ENCODE measurements around the gene GRAMD1A.

GRAMD1A gene

GRCh38 chr19:35048911-35049411 is 48.8 kb downstream of the GRAMD1A start (continued):
- peak; percentile 39; the same call in 1 of the 2 replicates for TF ChIP-seq HIC1 (tag by site-specific recombination; IDR thresholded peaks at IDR 0.05)
- TF ChIP-seq ZNF510 (tag by site-specific recombination; IDR thresholded peaks at IDR 0.05; ENCODE audit: insufficient replicate concordance), result no peak
- TF ChIP-seq ZNF24 (tag by site-specific recombination; IDR thresholded peaks at IDR 0.05), result no peak
- no peak for TF ChIP-seq ZNF221 (tag by site-specific recombination; IDR thresholded peaks at IDR 0.05; ENCODE audit: borderline replicate concordance)
- TF ChIP-seq SCRT2 (tag by site-specific recombination; IDR thresholded peaks at IDR 0.05), result no peak
- no peak for TF ChIP-seq ZFP41 (tag by site-specific recombination; IDR thresholded peaks at IDR 0.05; ENCODE audit: borderline replicate concordance)
- no peak for TF ChIP-seq ZFP69B (tag by site-specific recombination; IDR thresholded peaks at IDR 0.05)
- TF ChIP-seq GLIS1 (tag by site-specific recombination; IDR thresholded peaks at IDR 0.05), result peak; percentile 85
- no peak for TF ChIP-seq ZNF488 (tag by site-specific recombination; IDR thresholded peaks at IDR 0.05)
- no peak for TF ChIP-seq ZNF692 (tag by site-specific recombination; IDR thresholded peaks at IDR 0.05)
- no peak for TF ChIP-seq INSM2 (tag by site-specific recombination; IDR thresholded peaks at IDR 0.05)
- TF ChIP-seq KLF10 (tag by site-specific recombination; IDR thresholded peaks at IDR 0.05), result no peak
- TF ChIP-seq ZNF175 (tag by site-specific recombination; IDR thresholded peaks at IDR 0.05), result no peak
- TF ChIP-seq ZNF112 (tag by site-specific recombination; IDR thresholded peaks at IDR 0.05), result no peak

GRCh38 chr19:35049456-35049855 is 49.3 kb downstream of the GRAMD1A start:
- peaks cover 6% of the 10 kb centered on the region; the same call in 1 of the 2 replicates for H3K4me1 ChIP-seq (ENCODE audit: control insufficient read depth, insufficient read depth, low read length)
- peak; percentile 65 for TF ChIP-seq ZNF157 (tag by site-specific recombination; IDR thresholded peaks at IDR 0.05)
- TF ChIP-seq ZNF843 (tag by site-specific recombination; IDR thresholded peaks at IDR 0.05), result no peak
- TF ChIP-seq ZNF335 (tag by site-specific recombination; conservative IDR thresholded peaks at IDR 0.05), result peak; percentile 28; the same call in 1 of the 2 replicates
- peak; percentile 7; the same call in 1 of the 2 replicates for TF ChIP-seq ZNF664 (tag by site-specific recombination; IDR thresholded peaks at IDR 0.05)
- no peaks in the 10 kb centered on the region for H3K9me3 ChIP-seq (ENCODE audit: control insufficient read depth, insufficient read depth, low read depth, low read length)
- ChIA-PET POLR2A (no interaction called here), CTCF (interaction anchor here (0.7 to 9.6 kb wide), 7 partner anchors 9 to 254 kb away, joined by 4 to 101 read pairs (median 6); partner anchors contain the start of genes FXYD1 and LGI4)
- H3K4me3 ChIP-seq (ENCODE audit: low read depth, low read length), result no peak overlapping the region
- no peak overlapping the region for H3K27ac ChIP-seq (ENCODE audit: extremely low read depth, low read depth, low read length)
- no peaks in the 10 kb centered on the region for H3K36me3 ChIP-seq (ENCODE audit: control insufficient read depth in 2 of 2, insufficient read depth in 1 of 2, low read length in 2 of 2)
